Kidney tubule cell (primary cell): Measurements from ENCODE around the gene ATMIN.

ENCODE experiments used
- DNase-seq: peaks from one replicate; pipeline ENCODE4 v3.0.0-alpha.2; 2018; ENCODE audit warnings: low spot score

Gene ATMIN

GRCh38 chr16:81067166-81067565, 31.5 kb downstream of the ATMIN start:
- DNase-seq = no peak

GRCh38 chr16:81069063-81069462, 33.4 kb downstream of the ATMIN start:
- DNase-seq = no peak

GRCh38 chr16:81070979-81071378, 35.3 kb downstream of the ATMIN start:
- DNase-seq = no peak

- DNase-seq = peak; percentile 84
These were observed 36.2 kb downstream of the ATMIN start for GRCh38 chr16:81071805-81072204.

- no peak for DNase-seq
These were observed 38.1 kb downstream of the ATMIN start for GRCh38 chr16:81073560-81074330.

GRCh38 chr16:81076566-81077075, 41.0 kb downstream of the ATMIN start:
- peak; percentile 86 for DNase-seq

GRCh38 chr16:81077076-81077940, 41.7 kb downstream of the ATMIN start, which contains the start of gene C16orf46:
Gene C16orf46, minus strand, starts transcription at chr16:81077238. Its CDS starts 13,283 bp downstream, at chr16:81063955.
- DNase-seq = peak; percentile 96

- no peak for DNase-seq
These were observed 44.6 kb downstream of the ATMIN start for GRCh38 chr16:81080233-81080632.

- DNase-seq = no peak
These were observed 45.4 kb downstream of the ATMIN start for GRCh38 chr16:81081014-81081413.

- no peak for DNase-seq
These were observed 53.2 kb downstream of the ATMIN start for GRCh38 chr16:81088836-81089235.

- DNase-seq = peak; percentile 18
These were observed 59.2 kb downstream of the ATMIN start for GRCh38 chr16:81094771-81095251.

- DNase-seq = no peak
These were observed 60.0 kb downstream of the ATMIN start for GRCh38 chr16:81095653-81095952.

- peak; percentile 99 for DNase-seq
These were observed 60.5 kb downstream of the ATMIN start, which contains the start of gene GCSH for GRCh38 chr16:81095953-81096714. Gene GCSH, minus strand, starts transcription at chr16:81096395. Its CDS starts 117 bp downstream, at chr16:81096278.

GRCh38 chr16:81096715-81097208, 61.1 kb downstream of the ATMIN start:
- DNase-seq = no peak
